Gastrocnemius medialis (tissue), 4 donors: ENCODE data around the gene CWH43.

ENCODE experiments used
- POLR2A ChIP-seq, 2 donors: fragments of 450-650 bp; IDR thresholded peaks; one replicate each; pipeline ENCODE4 v1.6.1; 2017; ENCODE audit warnings: antibody characterized with exemption in 2 of 2, mild to moderate bottlenecking in 2 of 2, moderate library complexity in 2 of 2
- TF ChIP-seq, protein P1 (sequence below), 5 experiments: fragments of 450-650 bp in 3 of 5; fragments of 200-600 bp in 2 of 5; sonication (generic) in 2 of 5; IDR thresholded peaks in 4 of 5; conservative IDR thresholded peaks in 1 of 5; 1 replicate in 4 of 5; 2 replicates in 1 of 5; pipeline ENCODE4 v1.5.1; 2016 to 2019; ENCODE audit warnings: antibody characterized with exemption in 5 of 5, mild to moderate bottlenecking in 3 of 5, moderate library complexity in 3 of 5

DNA sequence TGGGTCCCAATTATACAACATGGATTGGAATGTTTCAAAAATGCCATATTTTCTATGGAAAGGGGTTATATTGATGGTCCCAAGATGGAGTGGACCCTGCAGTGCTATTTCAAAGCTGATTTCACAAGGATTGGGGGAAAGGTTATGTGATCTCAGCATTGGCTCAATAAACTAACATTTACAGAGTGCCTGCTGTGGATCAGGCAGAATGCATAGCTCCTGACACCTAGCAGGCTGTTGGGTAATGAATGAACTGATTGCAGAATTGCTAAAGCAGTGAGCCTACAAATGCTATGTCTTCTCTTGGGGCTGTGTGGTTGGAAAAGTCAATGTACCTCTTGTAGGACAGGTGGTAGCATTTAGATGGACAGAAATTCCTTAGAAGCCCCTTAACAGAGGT is 16.9 kb downstream of the CWH43 start:
- TF ChIP-seq, protein P1, sequence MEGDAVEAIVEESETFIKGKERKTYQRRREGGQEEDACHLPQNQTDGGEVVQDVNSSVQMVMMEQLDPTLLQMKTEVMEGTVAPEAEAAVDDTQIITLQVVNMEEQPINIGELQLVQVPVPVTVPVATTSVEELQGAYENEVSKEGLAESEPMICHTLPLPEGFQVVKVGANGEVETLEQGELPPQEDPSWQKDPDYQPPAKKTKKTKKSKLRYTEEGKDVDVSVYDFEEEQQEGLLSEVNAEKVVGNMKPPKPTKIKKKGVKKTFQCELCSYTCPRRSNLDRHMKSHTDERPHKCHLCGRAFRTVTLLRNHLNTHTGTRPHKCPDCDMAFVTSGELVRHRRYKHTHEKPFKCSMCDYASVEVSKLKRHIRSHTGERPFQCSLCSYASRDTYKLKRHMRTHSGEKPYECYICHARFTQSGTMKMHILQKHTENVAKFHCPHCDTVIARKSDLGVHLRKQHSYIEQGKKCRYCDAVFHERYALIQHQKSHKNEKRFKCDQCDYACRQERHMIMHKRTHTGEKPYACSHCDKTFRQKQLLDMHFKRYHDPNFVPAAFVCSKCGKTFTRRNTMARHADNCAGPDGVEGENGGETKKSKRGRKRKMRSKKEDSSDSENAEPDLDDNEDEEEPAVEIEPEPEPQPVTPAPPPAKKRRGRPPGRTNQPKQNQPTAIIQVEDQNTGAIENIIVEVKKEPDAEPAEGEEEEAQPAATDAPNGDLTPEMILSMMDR (IDR thresholded peaks at IDR 0.05 in 4 of 5, conservative IDR thresholded peaks at IDR 0.05 in 1 of 5), result no peak
- TF ChIP-seq POLR2A (IDR thresholded peaks at IDR 0.05), result no peak
